Natural killer cell (primary cell): ENCODE data around the gene ZNF616. TPM values are rescaled to one million over a fixed set of nuclear protein-coding genes. Genes with fewer than 3 reads are reported as not detected.

ENCODE experiments used
- ATAC-seq, 3 donors: fragments of 150-1000 bp in 2 of 3; fragments of 200-7000 bp in 1 of 3; cut with Tn5 transposase; 1 replicate in 1 of 3; 2 replicates in 2 of 3; pipeline ENCODE4 v1.10.0; 2021; ENCODE audit warnings: mild to moderate bottlenecking in 2 of 3, moderate library complexity in 2 of 3
- DNase-seq, 2 donors: peaks; one replicate each; pipeline versions ENCODE4 v3.0.0 to v3.0.0-alpha.2; 2013 to 2021; ENCODE audit warnings: mixed read lengths in 1 of 2
- H3K27ac ChIP-seq: one replicate; pipeline ENCODE4 v1.5.1; 2013; ENCODE audit warnings: mild to moderate bottlenecking, low read length
- H3K27me3 ChIP-seq: one replicate; pipeline ENCODE4 v1.6.1; 2013; ENCODE audit warnings: low read length; ENCODE audit not compliant: control insufficient read depth, insufficient read depth
- H3K36me3 ChIP-seq: one replicate; pipeline ENCODE4 v1.6.1; 2013; ENCODE audit warnings: low read length; ENCODE audit not compliant: control insufficient read depth, insufficient read depth
- H3K4me1 ChIP-seq: one replicate; pipeline ENCODE4 v1.6.1; 2013; ENCODE audit warnings: low read length; ENCODE audit not compliant: control insufficient read depth, insufficient read depth
- H3K4me3 ChIP-seq: one replicate; pipeline ENCODE4 v1.5.1; 2013; ENCODE audit warnings: low read length
- H3K9me3 ChIP-seq: one replicate; pipeline ENCODE4 v1.6.1; 2013; ENCODE audit warnings: low read length; ENCODE audit not compliant: control insufficient read depth, insufficient read depth
- H3K27ac Mint-ChIP-seq, 2 donors: one replicate each; pipeline ENCODE4 v1.8.0; 2022; ENCODE audit warnings: mild to moderate bottlenecking in 2 of 2, mixed read lengths in 2 of 2, moderate library complexity in 1 of 2
- H3K27me3 Mint-ChIP-seq, 2 donors: one replicate each; pipeline ENCODE4 v1.8.0; 2022; ENCODE audit warnings: low read depth in 2 of 2, mixed read lengths in 2 of 2
- H3K36me3 Mint-ChIP-seq: one replicate; pipeline ENCODE4 v1.8.0; 2022; ENCODE audit warnings: mixed read lengths
- H3K4me1 Mint-ChIP-seq, 2 donors: one replicate each; pipeline ENCODE4 v1.8.0; 2022; ENCODE audit warnings: mixed read lengths in 2 of 2
- H3K4me3 Mint-ChIP-seq: one replicate; pipeline ENCODE4 v1.8.0; 2022; ENCODE audit warnings: mild to moderate bottlenecking, moderate library complexity, mixed read lengths
- H3K9me3 Mint-ChIP-seq, 2 donors: one replicate each; pipeline ENCODE4 v1.8.0; 2022; ENCODE audit warnings: mixed read lengths in 2 of 2
- CTCF ChIP-seq: fragments of 200-600 bp; IDR thresholded peaks from one replicate; pipeline ENCODE4 v1.8.0; 2022; ENCODE audit warnings: antibody characterized with exemption
- WGBS: methylation state at CpG from one replicate; pipeline ENCODE4 v1.1.7; 2013; ENCODE audit warnings: missing lambda C conversion rate; ENCODE audit not compliant: insufficient coverage; 5-methylcytosine and 5-hydroxymethylcytosine counted together
- intact Hi-C: fragments of 100-400 bp; cut with micrococcal nuclease; formaldehyde crosslinking; loops from one replicate; pipeline ENCODE4 v1.14.2; 2022
- total RNA-seq, 4 donors: library from RNA; stranded (reverse); fragments of 120-200 nt in 1 of 4; gene quantifications; one replicate each; pipeline versions ENCODE4 v1.2.3 to v1.2.4, GENCODE V29; 2013 to 2022

The ZNF616 gene
- total RNA-seq, 3 donors from 2014 or later (not counting 1 experiment from before 2014, with no cell fraction given), result 3.8 to 7.1 (median 4.8) TPM

- H3K36me3 Mint-ChIP-seq, result peaks cover 84% of the 10 kb centered on the region
- 100% methylated on average over 1 of the region's 3 CpGs for WGBS
- no peak for ATAC-seq
Observed at GRCh38 chr19:52120286-52120685, 19.5 kb downstream of the ZNF616 start.

GRCh38 chr19:52115526-52116053, 24.1 kb downstream of the ZNF616 start:
- peaks cover 86% of the 10 kb centered on the region for H3K36me3 Mint-ChIP-seq
- H3K27me3 Mint-ChIP-seq, result no peaks in the 10 kb centered on the region
- H3K9me3 Mint-ChIP-seq, result peaks cover 31 to 40% of the 10 kb centered on the region in 2 donors
- Histone ChIP-seq H3K36me3 (peaks cover 40% of the 10 kb centered on the region), H3K27me3 (no peaks in the 10 kb centered on the region), H3K27ac (no peak overlapping the region), H3K4me3 (no peak overlapping the region), H3K9me3 (peaks cover 62% of the 10 kb centered on the region), H3K4me1 (no peaks in the 10 kb centered on the region)
- H3K4me1 Mint-ChIP-seq, result no peaks in the 10 kb centered on the region
- no peak for ATAC-seq
- H3K27ac Mint-ChIP-seq, result no peak overlapping the region
- intact Hi-C loops, result no loop called here
- WGBS, result 97% methylated on average over 12 of the region's 12 CpGs
- H3K4me3 Mint-ChIP-seq, result no peak overlapping the region
- no peak for DNase-seq
- TF ChIP-seq CTCF, result no peak

More at GRCh38 chr19:52120286-52120685, 19.5 kb downstream of the ZNF616 start:
- no peaks in the 10 kb centered on the region for H3K27me3 ChIP-seq
- DNase-seq, result no peak
- no peaks in the 10 kb centered on the region for H3K4me1 Mint-ChIP-seq
- intact Hi-C loops, result no loop called here
- no peak for TF ChIP-seq CTCF
- H3K27ac ChIP-seq, result no peak overlapping the region
- no peak overlapping the region for H3K27ac Mint-ChIP-seq
- peaks cover 19 to 40% of the 10 kb centered on the region in 2 donors for H3K9me3 Mint-ChIP-seq
- peaks cover 78% of the 10 kb centered on the region for H3K36me3 ChIP-seq
- H3K4me3 ChIP-seq, result no peak overlapping the region
- no peaks in the 10 kb centered on the region for H3K4me1 ChIP-seq
- no peaks in the 10 kb centered on the region for H3K27me3 Mint-ChIP-seq
- H3K4me3 Mint-ChIP-seq, result no peak overlapping the region
- H3K9me3 ChIP-seq, result peaks cover 61% of the 10 kb centered on the region

GRCh38 chr19:52114691-52115090, 25.0 kb downstream of the ZNF616 start:
- no peak overlapping the region for H3K27ac ChIP-seq
- TF ChIP-seq CTCF, result no peak
- H3K9me3 Mint-ChIP-seq, result peaks cover 27 to 34% of the 10 kb centered on the region in 2 donors
- H3K4me3 Mint-ChIP-seq, result no peak overlapping the region
- peaks cover 69% of the 10 kb centered on the region for H3K9me3 ChIP-seq
- WGBS, result 100% methylated on average over 2 of the region's 5 CpGs
- H3K27me3 ChIP-seq, result no peaks in the 10 kb centered on the region
- H3K36me3 Mint-ChIP-seq, result peaks cover 84% of the 10 kb centered on the region
- H3K27me3 Mint-ChIP-seq, result no peaks in the 10 kb centered on the region
- no peaks in the 10 kb centered on the region for H3K4me1 ChIP-seq
- H3K4me1 Mint-ChIP-seq, result no peaks in the 10 kb centered on the region
- intact Hi-C loops, result no loop called here
- no peak for DNase-seq
- H3K27ac Mint-ChIP-seq, result no peak overlapping the region
- ATAC-seq, result no peak
- H3K36me3 ChIP-seq, result peaks cover 31% of the 10 kb centered on the region
- no peak overlapping the region for H3K4me3 ChIP-seq

GRCh38 chr19:52112624-52113023, 27.1 kb downstream of the ZNF616 start:
- Mint-ChIP-seq H3K27me3 (no peaks in the 10 kb centered on the region), H3K4me3 (no peak overlapping the region), H3K27ac (no peak overlapping the region), H3K4me1 (no peaks in the 10 kb centered on the region), H3K9me3 (peaks cover 25 to 29% of the 10 kb centered on the region in 2 donors), H3K36me3 (peaks cover 66% of the 10 kb centered on the region)
- peaks cover 62% of the 10 kb centered on the region for H3K9me3 ChIP-seq
- no peak for ATAC-seq
- TF ChIP-seq CTCF, result no peak
- no peak overlapping the region for H3K27ac ChIP-seq
- H3K4me3 ChIP-seq, result no peak overlapping the region
- DNase-seq, result no peak
- intact Hi-C loops, result no loop called here
- no peaks in the 10 kb centered on the region for H3K27me3 ChIP-seq
- H3K4me1 ChIP-seq, result no peaks in the 10 kb centered on the region
- WGBS, result 82% methylated on average over 3 of the region's 3 CpGs
- H3K36me3 ChIP-seq, result peaks cover 15% of the 10 kb centered on the region
